K562 (cell line): ENCODE measurements around the gene LMO2. TPM values are rescaled to one million over a fixed set of nuclear protein-coding genes. Genes with fewer than 3 reads are reported as not detected.

ENCODE experiments used
- ATF1 ChIP-seq, 2 experiments: fragments of 450-650 bp in 1 of 2; IDR thresholded peaks; 2 replicates each; pipeline ENCODE4 v1.6.1; 2016; ENCODE audit warnings: missing compliant biosample characterization in 1 of 2, missing genetic modification characterization in 1 of 2
- CBFA2T3 ChIP-seq: fragments of 450-650 bp; IDR thresholded peaks from 2 replicates; pipeline ENCODE4 v1.6.1; 2017
- KLF6 ChIP-seq: fragments of 250-450 bp; sonication (Bioruptor Pico); IDR thresholded peaks from 2 replicates; pipeline ENCODE4 v1.4.0; 2020; ENCODE audit warnings: mild to moderate bottlenecking, moderate library complexity, borderline replicate concordance
- MGA ChIP-seq: fragments of 450-650 bp; IDR thresholded peaks from 2 replicates; pipeline ENCODE4 v1.6.1; 2016; ENCODE audit warnings: mild to moderate bottlenecking, moderate library complexity
- NFRKB ChIP-seq: fragments of 450-650 bp; IDR thresholded peaks from 2 replicates; pipeline ENCODE4 v1.6.1; 2016; ENCODE audit warnings: low read depth
- PML ChIP-seq: IDR thresholded peaks from 2 replicates; pipeline ENCODE4 v1.6.1; 2012; ENCODE audit warnings: low read length, inconsistent platforms
- POLR2A ChIP-seq: fragments of 450-650 bp; conservative IDR thresholded peaks from 2 replicates; pipeline ENCODE4 v1.6.1; 2016
- TAF9B ChIP-seq: fragments of 450-650 bp; IDR thresholded peaks from 2 replicates; pipeline ENCODE4 v1.6.1; 2018; ENCODE audit warnings: mild to moderate bottlenecking; ENCODE audit not compliant: partially characterized antibody
- ZBTB7A ChIP-seq: IDR thresholded peaks from 2 replicates; pipeline ENCODE4 v1.6.1; 2011; ENCODE audit warnings: low read depth, mild to moderate bottlenecking, low read length, moderate library complexity, borderline replicate concordance; ENCODE audit not compliant: control insufficient read depth
- polyA plus RNA-seq, 8 experiments: library from polyadenylated mRNA; depleted of rRNA in 4 of 8; stranded (reverse) in 5 of 8; unstranded in 3 of 8; fragments of >200 nt; fragmentation: Nextera tagmentation in 2 of 8; fragmentation: Illumina TruSeq in 1 of 8; extraction: Ambion mirVana in 2 of 8; extraction: Trizol in 1 of 8; gene quantifications; 2 replicates each; pipeline versions ENCODE4 v1.2.1 to v1.2.3, GENCODE V29; 2011 to 2014; ENCODE audit warnings: inconsistent platforms in 1 of 8, missing spikeins in 1 of 8
- total RNA-seq, 7 experiments: library from RNA; depleted of rRNA in 6 of 7; stranded (reverse); fragments of >200 nt in 6 of 7; fragmentation: Illumina TruSeq in 2 of 7; extraction: Trizol in 2 of 7; gene quantifications; 2 replicates each; pipeline versions ENCODE4 v1.2.1 to v1.2.3, GENCODE V29; 2011 to 2021; ENCODE audit warnings: low replicate concordance in 1 of 7

LMO2 gene
- total and polyA plus RNA-seq, 9 of the 15 experiments (the other 6 are each of a cell fraction or from before 2014, with no cell fraction given) = 6.9 to 126 (median 91.5) TPM

GRCh38 chr11:33892906-33893594 lies 1.2 kb upstream of the LMO2 start (continued):
- peak; percentile 55; the same call in 1 of the 2 replicates for TF ChIP-seq MGA
- peak; percentile 28 for TF ChIP-seq TAF9B
- no peak for TF ChIP-seq POLR2A
- 0 out of 2 replicates have a peak, but pooled peaks have one; percentile 48 for TF ChIP-seq KLF6 (CRISPR knock-in tag)
- TF ChIP-seq NFRKB = peak; percentile 13; the same call in 1 of the 2 replicates
- peak; percentile 74 for TF ChIP-seq CBFA2T3
- no peak for TF ChIP-seq ATF1 (CRISPR knock-in tag; IDR thresholded peaks at IDR 0.05)
- peak; percentile 45 for TF ChIP-seq ATF1 (tag; IDR thresholded peaks at IDR 0.05)
- peak; percentile 62; the same call in 1 of the 2 replicates for TF ChIP-seq ZBTB7A
- TF ChIP-seq PML = no peak
